NCI-H128 (cell line): Measurements from ENCODE around the gene GPR84.
"Not testable (repeated sequence)": the region's sequence is repeated elsewhere in the genome, so short reads cannot be mapped to it uniquely, and the experiment has no call there.

Experiments used
- DNase-seq: peaks from one replicate; lab custom pipeline; 2025; ENCODE audit not compliant: unreplicated experiment; lab: John Stamatoyannopoulos, UW

The GPR84 gene

GRCh38 chr12:54328595-54329337 lies 35.5 kb downstream of the GPR84 start:
- no peak for DNase-seq

DNA sequence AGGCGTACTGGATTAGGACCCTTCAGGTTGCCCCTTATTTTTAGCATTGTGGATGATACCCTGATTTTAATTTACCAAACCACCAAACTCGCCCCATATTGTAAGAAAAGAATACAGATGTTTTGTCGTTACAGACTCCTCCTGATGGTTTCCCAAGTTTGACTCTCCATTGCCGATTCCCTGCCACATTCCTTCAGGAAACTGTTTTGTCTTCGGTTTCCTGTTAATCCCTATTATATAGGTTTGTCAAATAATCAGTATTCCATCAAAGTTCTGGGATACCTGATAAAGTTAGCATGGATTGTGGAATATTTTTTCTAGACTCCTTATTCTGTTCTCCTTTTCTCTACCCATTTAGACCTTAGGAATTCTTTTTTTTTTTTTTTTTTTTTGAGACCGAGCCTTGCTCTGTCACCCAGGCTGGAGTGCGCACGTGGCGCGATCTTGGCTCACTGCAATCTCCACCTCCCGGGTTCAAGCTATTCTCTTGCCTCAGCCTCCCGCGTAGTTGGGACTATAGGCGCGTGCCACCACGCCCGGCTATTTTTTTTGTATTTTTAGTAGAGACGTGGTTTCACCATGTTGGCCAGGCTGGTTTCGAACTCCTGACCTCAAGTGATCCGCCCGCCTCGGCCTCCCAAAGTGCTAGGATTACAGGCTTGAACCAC lies 38.7 kb downstream of the GPR84 start:
- DNase-seq, result not testable (repeated sequence)

DNA sequence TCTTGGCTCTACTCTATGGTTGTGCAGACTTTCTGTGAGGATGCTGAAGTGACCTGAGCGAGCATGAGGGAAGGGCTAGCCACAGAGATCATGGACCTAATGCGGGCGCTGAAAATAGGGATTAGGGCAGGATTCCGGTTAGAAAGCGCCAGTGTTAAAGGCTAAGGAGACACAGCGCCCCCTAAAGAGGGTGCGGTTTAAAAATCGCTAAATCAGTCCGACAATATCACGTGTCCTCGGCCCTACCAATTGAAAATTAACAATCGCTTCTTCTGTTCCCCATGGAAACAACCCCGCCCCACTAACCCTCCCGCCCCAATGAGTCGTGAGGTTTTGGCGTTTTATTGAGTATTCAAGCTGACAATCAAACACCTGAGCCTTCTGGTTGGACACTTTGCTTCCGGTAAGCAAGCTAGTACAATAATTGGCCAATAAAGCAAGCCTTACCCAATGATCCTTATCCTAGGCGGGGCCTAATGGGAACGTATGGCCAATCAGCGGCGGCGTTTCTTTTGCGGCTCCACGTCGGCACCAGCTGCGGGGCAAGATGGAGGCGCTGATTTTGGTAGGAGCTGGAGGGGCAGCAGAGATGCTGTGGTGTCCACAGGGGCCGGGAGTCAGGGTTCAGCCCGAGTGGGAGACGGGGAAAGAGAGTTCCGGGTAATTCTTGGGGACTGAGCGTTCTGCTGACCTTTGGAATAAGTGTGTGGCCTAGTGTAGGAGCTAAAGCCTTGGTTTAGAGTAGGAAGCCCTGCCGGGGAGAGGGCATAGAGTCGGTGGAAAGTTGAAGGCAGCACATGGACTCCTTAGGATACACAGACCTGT lies 39.5 kb downstream of the GPR84 start, which contains the start of gene COPZ1:
COPZ1 (plus strand) TSS at position 515 of the 825 bp plus-strand sequence; CDS start at position 548, 33 bp downstream.
- peak; percentile 97 for DNase-seq

GRCh38 chr12:54321363-54321762 lies 42.9 kb downstream of the GPR84 start:
- DNase-seq, result no peak
